Measurements from ENCODE around the gene SPATA33.
"Not testable (repeated sequence)": the region's sequence is repeated elsewhere in the genome, so short reads cannot be mapped to it uniquely, and the experiment has no call there.

Gene SPATA33

GRCh38 chr16:89667000-89667399, 9.4 kb downstream of the SPATA33 start:
- FAIRE-seq, result not testable (repeated sequence)

- no peak for FAIRE-seq
Measured at GRCh38 chr16:89667633-89668032, 10.0 kb downstream of the SPATA33 start.

GRCh38 chr16:89668790-89669158, 11.1 kb downstream of the SPATA33 start:
- no peak for FAIRE-seq

GRCh38 chr16:89669755-89670154, 12.1 kb downstream of the SPATA33 start:
- FAIRE-seq, result no peak

DNA sequence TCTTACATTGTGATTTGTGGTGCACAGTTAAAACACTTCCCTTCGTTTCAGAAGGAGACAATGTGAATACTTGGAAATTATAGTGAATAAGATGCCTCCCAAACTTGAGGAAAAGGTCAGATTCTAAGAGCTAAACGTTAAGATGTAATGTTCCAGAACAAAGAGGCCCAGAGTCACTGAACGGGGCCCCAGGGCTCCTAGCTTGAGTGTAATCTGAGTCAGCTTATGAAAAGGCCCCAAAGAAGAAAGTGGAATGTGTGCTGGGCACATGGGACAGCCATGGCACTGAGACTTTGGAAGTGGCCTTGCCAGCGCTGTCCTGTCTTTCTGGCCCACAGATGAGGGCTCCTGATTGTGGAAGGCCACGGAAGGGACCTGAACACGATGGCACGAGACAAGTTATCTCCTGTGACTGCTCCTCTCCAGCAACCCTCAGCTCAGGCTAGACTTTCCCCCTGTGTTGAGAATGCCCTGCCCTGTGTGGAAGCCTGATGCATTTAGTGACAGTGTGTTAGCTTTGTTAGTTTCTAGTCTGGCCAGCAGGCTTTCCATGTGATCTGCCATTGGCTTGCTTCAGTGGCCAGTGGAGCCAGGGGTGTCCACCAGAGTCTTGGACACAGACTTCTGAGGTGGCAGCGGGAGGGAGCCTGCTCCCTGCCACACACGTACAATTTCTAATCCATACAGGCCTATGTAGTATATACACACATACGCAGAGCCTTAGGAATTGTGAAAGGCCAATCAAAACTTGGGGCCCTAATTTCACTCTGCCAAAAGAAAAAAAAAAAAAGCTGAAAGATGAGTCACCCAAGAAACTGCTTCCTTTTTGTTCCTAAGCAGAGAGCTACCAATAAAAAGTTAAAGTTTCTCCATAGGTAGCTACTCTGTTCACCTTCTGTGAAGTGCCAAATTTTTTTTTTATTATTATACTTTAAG, 13.1 kb downstream of the SPATA33 start:
- no peak for FAIRE-seq

DNA sequence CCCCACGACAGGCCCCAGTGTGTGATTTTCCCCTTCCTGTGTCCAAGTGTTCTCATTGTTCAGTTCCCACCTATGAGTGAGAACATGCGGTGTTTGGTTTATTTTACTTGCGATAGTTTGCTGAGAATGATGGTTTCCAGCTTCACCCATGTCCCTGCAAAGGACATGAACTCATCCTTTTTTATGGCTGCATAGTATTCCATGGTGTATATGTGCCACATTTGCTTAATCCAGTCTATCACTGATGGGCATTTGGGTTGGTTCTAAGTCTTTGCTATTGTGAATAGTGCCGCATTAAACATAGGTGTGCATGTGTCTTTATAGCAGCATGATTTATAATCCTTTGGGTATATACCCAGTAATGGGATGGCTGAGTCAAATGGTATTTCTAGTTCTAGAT, 13.9 kb downstream of the SPATA33 start:
- FAIRE-seq, result not testable (repeated sequence)

DNA sequence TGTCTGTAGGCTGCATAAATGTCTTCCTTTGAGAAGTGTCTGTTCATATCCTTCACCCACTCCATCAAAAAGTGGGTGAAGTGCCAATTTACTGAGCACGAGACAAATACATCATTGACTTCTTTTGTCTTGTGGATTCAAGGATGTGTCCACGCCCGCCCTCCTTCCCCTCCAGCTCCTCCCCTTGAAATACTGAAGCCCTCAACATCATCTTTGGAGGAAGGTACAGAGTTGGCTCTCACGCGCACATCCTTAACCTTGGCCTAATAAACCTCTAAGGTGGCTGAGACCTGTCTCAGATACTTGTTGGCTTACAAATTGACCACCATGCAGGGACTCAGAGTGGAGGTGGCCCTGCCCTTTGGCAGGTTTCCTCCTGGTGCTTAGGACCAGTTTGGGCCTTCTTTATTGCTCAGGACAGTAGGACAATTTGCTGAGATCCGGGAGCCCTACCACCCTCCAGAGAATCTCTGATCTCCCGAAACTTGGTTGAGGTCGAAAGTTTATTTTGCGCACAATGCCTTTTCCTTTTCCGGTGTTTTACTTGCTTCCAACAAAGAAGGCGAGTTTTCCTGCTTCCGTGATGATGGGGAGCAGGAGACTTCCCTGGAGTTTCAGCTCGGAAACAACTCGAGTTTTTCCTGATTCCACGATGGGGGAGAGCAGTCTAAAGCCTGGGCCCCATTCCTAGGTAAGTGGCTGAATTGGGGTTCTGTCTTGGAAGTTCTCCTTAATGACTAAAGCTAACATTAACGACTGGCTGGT, 14.7 kb downstream of the SPATA33 start:
- no peak for FAIRE-seq

GRCh38 chr16:89678258-89678657, 20.6 kb downstream of the SPATA33 start:
- FAIRE-seq, result no peak

DNA sequence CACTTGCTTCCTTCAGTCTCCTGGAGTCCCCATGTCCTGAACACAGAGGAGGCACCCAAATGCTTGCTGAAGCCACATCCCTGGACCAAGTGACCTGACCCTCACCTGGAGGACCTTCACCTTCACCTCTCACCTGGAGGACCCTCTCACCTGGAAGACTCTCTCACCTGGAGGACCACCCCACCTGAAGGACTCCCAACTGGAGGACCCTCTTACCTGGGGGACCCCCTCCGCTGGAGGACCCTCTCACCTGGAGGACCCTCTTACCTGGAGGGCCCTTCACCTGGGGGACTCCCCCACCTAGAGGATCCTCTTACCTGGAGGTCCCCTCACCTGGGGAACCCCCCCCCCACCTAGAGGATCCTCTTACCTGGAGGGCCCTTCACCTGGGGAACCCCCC, 28.3 kb downstream of the SPATA33 start:
- FAIRE-seq, result no peak

GRCh38 chr16:89686520-89687091, 29.0 kb downstream of the SPATA33 start, which contains the start of gene CDK10:
Gene CDK10 (plus strand): TSS chr16:89686689. CDS start chr16:89686711, 22 bp downstream.
- peak; percentile 60 for FAIRE-seq

GRCh38 chr16:89687092-89687940, 29.7 kb downstream of the SPATA33 start:
- no peak for FAIRE-seq

DNA sequence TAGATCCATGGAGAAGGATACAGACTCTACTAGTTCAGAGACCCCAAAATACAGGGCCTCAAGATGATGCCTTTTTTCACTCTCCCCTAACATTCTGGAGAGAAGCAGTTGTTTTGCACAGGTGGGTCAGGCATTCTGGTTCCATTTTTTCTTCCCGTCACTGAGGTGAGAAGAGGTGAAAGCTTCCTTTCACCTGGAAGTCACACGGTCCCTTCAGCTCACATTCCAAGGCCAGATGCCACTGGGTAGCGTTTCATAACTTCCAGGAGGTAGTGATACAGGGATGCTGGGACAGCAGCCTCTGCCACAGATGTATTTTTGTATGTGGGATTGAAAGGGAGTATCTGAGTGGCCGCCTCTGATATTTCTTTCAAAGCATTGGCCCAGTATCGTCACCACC, 30.8 kb downstream of the SPATA33 start:
- FAIRE-seq, result no peak

- FAIRE-seq, result no peak
Measured at GRCh38 chr16:89689142-89689541, 31.5 kb downstream of the SPATA33 start.

GRCh38 chr16:89689621-89690020, 32.0 kb downstream of the SPATA33 start:
- FAIRE-seq, result not testable (repeated sequence)

GRCh38 chr16:89690392-89690901, 32.8 kb downstream of the SPATA33 start:
- FAIRE-seq, result no peak

GRCh38 chr16:89691231-89691985, 33.8 kb downstream of the SPATA33 start:
- FAIRE-seq, result no peak

- no peak for FAIRE-seq
Measured at GRCh38 chr16:89691986-89692569, 34.4 kb downstream of the SPATA33 start.

- FAIRE-seq, result no peak
Measured at GRCh38 chr16:89693289-89693731, 35.7 kb downstream of the SPATA33 start.

GRCh38 chr16:89693931-89694783, 36.5 kb downstream of the SPATA33 start:
- FAIRE-seq, result no peak

DNA sequence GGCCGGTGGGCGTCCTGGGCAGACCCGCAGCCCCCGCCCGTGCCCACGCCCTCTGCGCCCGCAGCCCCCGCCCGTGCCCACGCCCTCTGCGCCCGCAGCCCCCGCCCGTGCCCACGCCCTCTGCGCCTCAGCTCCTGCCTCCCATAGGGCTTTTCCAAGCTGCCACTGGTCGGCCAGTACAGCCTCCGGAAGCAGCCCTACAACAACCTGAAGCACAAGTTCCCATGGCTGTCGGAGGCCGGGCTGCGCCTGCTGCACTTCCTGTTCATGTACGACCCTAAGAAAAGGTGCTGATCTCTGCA, 37.1 kb downstream of the SPATA33 start:
- FAIRE-seq, result not testable (repeated sequence)

Measured in islet of Langerhans (tissue), 1 donor.